HG03439 (cell line): Measurements from ENCODE around the gene ELOF1.
"Not testable (repeated sequence)": the region's sequence is repeated elsewhere in the genome, so short reads cannot be mapped to it uniquely, and the experiment has no call there.

ENCODE experiments used
- ATAC-seq: cut with Tn5 transposase; IDR thresholded peaks from one replicate; pipeline ENCODE4 v1.9.1; 2021; ENCODE audit warnings: mild to moderate bottlenecking, moderate library complexity; ENCODE audit not compliant: unreplicated experiment

Gene ELOF1

DNA sequence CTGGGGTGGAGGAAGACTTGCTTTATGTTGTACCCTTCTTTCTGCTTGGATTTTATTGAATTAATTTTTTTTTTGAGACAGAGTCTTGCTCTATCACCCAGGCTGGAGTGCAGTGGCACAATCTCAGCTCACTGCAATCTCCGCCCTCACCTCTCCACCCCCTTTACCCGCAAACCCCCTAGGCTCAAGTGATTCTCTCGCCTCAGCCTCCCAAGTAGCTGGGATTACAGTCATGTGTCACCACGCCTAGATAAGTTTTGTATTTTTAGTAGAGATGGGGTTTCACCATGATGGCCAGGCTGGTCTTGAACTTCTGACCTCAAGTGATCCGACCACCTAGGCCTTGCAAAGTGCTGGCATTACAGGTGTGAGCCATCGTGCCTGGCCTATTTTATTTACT, 14.3 kb upstream of the ELOF1 start:
- ATAC-seq: not testable (repeated sequence)

DNA sequence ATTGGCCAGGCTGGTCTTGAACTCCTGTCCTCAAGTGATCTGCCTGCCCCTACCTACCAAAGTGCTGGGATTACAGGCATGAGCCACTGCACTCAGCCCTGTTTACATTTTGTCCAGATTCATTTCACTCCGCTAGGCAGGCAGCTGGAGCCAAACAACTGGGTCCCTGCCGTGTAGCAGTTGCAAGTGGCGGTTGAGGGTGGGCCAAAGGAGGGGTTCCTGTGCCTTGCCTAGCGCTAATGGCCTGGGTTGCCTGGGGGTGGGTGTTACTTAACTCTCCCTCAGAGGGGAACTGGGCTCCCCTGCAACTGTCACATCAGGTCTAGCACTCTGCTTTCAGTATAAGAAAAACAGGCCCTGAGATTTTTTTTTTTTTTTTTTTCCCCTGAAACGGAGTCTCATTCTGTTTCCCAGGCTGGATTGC, 11.0 kb upstream of the ELOF1 start:
- ATAC-seq: no peak

DNA sequence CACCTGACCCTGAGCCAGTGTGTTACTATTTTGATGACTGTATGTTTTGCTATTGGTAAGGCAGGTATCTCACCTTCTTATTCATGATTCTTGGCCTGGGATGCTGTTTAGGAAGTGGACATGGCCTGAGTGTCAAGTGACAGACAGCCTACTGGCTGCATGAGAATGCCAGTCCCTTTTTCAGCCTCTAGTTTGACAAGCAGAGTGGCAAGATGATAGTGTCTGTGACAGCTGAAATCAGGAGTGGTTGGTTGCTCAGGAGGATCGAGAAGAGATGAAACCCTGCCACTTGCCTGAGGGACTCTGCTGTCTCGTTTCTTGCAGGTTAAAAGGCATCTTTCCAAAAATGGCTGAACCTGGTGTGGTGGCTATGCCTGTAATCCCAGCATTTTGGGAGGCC, 7.1 kb upstream of the ELOF1 start:
- ATAC-seq: no peak

DNA sequence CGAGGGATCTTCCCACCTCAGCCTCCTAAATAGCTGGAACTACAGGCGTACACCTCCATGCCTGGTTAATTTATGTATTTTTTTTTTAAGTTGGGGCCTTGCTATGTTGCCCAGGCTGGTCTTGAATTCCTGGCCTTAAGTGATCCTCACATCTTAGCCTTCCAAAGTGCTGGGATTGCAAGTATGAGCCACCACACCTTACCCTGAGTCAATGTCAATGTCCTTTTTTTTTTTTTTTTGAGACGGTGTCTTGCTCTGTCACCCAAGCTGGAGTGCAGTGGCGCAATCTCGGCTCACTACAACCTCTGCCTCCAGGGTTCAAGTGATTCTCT, 6.6 kb upstream of the ELOF1 start:
- not testable (repeated sequence) for ATAC-seq

DNA sequence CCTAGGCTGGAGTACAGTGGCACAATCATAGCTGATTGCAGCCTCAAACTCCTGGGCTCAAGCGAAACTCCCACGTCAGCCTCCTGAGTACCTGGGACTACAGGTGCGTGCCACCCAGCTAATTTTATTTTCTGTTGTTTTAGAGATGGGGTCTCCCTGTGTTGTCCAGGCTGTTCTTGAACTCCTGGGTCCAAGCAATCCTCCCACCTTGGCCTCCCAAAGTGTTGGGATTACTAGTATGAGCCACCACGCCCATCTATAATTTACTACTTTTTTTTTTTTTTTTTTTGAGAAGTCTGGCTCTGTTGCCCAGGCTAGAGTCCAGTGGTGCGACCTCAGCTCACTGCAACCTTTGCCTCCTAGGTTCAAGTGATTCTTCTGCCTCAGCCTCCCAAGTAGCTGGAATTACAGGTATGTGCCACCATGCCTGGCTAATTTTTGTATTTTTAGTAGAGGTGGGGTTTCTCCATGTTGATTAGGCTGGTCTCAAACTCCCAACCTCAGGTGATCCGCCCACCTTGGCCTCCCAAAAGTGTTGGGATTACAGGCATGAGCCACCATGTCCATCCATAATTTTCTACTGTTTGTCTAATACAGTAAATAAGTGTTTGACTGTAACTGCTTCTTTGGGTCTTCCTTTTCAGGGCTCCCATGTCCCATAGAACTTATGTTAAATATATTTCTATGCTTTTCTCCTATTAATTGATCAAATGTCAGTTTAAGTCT, 5.2 kb upstream of the ELOF1 start:
- ATAC-seq: not testable (repeated sequence)

DNA sequence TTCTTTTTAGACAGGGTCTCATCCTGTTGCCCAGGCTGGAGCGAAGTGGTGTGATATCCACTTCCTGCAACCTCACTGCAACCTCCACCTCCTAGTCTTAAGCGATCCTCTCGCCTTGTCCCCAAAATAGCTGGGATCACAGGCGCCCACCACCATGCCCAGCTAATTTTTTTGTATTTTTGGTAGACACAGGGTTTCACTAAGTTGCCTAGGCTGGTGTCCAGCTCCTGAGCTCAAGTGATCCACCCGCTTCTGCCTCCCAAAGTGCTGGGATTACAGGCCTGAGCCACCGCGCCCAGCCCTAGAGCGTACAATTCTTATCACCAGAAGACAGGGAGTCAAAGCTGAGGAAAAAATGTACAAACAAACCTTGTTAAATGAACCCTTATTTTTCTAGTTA, 4.5 kb upstream of the ELOF1 start:
- no peak for ATAC-seq

DNA sequence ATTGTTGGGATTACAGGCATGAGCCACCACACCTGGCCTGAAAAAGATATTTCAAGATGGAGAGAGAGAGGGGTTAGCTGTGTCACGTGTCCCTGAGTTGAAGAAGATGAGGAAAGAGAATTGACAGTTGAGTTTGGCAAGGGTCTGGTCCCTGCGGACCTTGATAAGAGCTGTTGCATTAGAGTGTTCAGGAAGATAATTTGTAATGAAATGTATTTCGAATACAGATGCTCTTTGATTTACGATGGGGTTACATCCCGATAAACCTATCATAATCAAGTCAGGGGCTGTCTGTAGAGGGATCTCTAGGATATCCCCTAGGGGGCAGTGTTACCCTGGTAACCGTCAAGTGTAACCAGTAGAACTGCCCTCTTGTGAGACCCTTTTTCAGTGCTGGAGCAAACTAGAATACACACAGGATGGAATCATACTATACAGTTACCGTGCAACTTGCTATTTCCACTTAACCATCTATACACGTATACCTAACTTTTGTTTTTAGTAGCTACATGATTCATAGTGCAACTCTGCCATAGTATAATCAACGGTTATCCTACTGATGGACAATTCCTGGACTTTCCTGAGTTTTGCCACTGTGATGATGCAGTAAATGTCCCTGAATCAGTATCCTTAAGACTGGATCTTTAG, 1.5 kb upstream of the ELOF1 start:
- ATAC-seq: no peak

DNA sequence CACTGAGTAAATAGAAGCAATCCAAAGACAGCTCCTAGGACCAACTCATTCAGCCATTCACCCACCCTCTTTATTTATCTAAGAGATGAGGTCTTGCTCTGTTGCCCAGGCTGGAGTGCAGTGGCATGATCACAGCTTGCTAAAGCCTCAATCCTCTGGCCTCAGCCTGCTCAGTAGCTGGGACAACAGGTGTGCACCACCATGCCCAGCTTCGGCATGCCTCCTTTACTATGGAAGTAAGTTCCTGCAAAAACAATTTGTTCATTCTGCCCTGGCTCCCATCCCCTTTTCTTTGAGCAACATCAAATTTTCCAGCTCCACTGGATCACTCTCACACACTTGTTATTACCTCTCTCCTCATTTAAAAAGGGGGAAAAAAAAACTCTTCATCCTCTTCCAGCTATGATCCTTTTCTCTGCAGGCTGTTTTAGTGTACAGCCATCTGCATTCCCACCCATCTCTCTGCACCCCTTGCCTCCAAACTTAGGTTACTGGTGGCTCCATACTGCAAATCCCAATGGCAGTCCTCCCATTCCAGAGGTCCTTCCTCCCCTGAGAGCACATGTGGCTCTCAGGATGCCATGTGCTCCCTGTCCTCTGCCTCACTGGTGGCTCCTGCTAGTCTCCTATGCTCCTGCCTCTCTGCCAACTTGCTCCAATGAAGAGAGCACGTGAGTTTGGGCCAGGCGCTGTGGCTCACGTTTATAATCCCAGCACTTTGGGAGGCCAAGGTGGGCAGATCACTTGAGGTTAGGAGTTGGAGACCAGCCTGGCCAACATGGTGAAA, 2.2 kb downstream of the ELOF1 start:
- ATAC-seq: no peak

DNA sequence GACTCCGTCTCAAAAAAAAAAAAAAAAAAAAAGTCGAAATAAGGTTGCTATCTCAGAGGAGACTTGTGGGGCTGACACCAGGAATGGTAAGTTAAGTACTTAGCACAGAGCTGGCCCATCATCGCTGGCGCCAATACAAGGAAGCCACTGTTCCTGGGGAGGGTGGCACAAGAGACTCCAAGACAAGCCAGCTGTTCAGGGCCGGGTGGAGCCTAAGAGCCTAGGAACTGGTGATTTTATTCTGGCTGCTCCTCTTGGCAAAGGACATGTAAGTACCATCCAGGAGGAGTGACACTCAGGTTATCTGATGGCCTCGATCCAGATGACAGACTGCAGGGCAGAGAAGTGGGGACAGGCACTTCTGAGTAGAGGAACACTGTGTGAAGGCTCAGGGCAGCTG, 3.8 kb downstream of the ELOF1 start:
- ATAC-seq: no peak

DNA sequence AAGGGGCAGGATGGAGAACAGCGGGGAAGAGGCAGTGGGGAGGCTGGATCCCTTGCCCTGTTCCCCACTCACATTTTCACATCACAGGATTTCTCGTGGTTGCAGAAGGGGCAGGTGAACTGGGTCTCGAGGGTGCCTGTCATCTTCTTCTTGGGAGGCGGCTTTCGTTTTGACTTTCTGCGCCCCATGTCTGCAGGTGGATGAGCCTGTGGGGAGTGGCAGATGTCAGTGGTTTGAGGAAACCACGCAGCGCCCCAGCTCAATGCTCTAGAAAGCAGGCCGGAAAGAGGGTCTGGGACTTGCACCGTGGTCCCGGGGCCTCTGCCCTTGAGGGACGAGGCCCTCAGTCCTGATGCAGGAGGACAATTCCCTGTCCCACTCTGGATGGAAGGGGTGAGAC, 4.9 kb downstream of the ELOF1 start:
- ATAC-seq: no peak

DNA sequence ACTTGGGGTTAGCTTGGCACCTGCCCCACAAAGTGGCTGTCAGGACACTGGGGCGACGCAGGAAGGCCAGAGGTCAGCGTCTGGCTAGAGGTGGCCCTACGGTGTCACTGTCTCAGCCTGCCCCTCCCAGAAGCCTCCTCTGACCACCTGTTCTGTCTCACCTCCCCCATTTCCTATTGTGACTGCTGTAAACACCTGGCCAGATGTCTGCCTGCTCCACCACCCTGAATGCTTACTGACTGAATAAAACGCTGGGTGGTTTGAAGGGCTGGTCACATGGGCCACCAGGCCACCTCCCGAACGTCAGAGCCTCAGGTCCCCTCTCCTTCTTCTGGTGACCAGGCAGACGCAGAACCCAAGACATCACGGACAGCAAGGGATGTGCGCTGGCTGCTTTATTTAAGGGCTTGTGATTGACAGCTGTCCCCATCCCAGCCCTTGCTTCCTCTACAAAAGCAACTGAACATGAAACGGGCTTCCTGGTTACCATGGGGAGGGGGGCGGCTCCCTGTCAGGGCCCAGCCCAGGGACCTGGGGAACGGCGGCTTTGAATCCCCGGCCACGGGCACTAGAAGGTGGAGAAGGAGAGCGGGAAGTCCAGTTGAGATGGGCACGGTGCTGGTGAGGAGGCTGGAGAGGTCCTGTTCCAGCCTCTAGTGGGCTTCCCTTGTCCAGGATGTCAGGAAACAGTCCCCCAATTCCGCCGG, 6.2 kb downstream of the ELOF1 start:
- ATAC-seq: no peak

DNA sequence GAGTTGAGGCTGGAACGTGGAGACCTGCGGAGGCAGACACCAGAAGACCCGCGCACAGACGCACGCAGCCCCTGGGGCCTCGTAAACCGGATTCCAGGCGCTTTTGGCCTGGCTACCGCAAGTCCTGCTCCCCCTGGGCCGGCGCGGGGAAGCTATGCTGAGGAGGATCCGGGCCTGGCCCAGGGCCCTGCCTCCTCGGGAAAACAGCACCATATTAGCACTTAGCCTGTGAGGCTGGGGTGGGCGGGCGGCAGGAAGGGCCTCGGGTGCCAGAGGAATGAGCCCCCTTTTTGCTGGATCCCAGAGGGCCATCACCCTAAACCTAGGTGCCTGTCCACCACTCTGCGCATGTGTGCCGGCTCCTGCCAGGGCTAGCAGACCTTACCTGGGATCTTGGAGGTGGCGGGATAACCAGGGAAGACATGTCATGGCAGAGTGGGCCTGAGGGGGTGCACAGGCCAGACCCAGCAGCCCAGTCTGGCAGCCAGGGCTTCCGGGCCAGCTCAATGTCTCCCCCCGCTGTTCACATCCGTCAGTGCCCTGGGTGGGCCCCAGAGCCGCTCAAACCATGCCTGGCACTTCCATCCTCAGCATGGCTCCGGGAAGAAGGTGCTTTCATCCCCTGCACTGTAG, 7.3 kb downstream of the ELOF1 start:
- ATAC-seq: no peak

DNA sequence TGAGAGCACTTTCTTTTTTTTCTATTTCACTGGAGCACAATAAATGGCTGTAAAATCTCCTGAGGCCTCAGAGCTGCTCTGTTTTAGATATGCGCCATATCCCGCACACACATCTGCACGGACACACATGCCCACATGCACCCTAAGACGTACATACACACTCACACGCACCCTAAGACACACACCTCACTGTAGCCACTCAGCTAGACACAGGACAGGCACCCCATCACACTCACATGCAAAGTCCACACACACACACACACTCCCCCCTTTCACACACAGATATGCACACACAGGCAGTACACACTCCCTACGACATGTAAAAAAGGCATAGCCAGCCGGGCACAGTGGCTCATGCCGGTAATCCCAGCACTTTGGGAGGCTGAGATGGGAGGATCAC, 8.8 kb downstream of the ELOF1 start:
- ATAC-seq: no peak

DNA sequence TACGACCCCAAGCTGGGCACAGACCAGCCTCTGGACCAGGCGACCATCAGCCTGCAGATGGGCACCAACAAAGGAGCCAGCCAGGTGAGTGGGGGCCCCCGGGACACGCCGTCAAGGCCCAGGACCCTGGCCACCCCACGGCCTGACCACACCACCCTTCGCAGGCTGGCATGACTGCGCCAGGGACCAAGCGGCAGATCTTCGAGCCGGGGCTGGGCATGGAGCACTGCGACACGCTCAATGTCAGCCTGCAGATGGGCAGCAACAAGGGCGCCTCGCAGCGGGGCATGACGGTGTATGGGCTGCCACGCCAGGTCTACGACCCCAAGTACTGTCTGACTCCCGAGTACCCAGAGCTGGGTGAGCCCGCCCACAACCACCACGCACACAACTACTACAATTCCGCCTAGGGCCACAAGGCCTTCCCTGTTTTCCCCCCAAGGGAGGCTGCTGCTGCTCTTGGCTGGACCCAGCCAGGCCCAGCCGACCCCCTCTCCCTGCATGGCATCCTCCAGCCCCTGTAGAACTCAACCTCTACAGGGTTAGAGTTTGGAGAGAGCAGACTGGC, 9.6 kb downstream of the ELOF1 start:
- ATAC-seq: no peak

DNA sequence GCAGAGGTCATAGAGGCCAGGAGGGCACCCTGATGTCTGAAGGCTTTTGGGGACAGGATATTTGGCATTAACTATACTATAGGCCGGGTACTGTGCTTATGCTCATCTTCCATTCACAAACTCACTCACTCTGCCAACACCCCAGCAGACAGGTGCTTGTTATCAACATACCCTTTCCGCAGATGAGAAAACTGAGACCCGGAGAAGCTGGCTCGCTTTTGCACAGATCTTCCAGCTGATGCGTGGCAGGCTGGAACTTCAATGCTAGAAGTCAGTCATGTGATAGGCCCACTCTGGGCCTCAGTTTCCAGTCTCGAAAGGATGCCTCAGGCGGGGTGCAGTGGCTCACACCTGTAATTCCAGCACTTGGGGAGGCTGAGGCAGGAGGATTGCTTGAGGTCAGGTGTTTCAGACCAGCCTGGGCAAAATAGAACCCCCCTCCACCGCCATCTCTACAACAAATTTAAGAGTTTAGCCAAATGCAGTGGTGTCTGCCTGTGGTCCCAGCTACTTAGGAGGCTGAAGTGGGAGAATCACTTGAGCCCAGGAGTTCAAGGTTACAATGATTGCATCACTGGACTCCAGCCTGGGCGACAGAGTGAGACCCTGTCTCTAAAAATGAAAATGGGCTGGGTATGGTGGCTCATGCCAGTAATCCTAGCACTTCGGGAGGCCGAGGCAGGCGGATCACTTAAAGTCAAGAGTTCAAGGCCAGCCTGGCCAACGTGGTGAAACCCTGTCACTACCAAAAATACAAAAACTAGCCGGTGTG, 10.9 kb downstream of the ELOF1 start:
- no peak for ATAC-seq

DNA sequence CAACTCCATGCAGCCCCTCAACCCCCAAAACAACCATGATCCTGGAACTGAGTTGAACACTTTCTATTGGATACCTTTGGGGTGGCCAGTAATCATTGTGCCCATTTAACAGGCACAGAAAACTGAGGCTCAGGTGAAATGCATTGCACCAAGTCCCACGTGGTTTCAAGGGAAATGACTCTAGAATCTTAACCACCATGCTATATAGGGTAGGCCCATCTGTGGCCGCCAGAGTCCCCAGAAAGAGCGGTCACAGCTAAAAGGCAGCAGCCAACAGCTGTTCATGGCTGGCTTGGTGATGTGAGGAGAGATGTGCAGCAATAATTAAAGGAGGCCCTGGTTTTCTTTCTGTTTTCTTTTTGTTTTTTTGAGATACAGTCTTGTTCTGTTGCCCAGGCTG, 17.8 kb downstream of the ELOF1 start:
- ATAC-seq: no peak

DNA sequence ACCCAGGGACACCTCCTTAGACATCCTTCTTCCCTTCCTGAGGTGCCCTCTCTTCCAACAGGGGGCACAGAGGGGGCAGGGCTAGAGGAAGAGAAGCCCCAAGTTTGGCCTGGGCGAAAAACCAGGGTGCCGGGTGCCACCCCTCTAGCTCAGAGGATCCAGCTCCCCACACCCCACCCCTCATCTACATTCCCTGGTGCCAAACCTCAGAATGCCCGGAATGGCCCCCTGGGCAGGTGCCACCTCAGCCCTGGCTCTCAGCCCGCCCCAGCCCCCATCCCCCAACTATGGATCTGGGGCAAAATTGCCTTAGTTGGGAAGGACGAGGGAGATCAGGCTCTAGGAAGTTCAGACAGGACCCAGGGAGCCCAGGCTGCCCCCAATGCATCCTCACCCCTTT, 18.4 kb downstream of the ELOF1 start:
- no peak for ATAC-seq

DNA sequence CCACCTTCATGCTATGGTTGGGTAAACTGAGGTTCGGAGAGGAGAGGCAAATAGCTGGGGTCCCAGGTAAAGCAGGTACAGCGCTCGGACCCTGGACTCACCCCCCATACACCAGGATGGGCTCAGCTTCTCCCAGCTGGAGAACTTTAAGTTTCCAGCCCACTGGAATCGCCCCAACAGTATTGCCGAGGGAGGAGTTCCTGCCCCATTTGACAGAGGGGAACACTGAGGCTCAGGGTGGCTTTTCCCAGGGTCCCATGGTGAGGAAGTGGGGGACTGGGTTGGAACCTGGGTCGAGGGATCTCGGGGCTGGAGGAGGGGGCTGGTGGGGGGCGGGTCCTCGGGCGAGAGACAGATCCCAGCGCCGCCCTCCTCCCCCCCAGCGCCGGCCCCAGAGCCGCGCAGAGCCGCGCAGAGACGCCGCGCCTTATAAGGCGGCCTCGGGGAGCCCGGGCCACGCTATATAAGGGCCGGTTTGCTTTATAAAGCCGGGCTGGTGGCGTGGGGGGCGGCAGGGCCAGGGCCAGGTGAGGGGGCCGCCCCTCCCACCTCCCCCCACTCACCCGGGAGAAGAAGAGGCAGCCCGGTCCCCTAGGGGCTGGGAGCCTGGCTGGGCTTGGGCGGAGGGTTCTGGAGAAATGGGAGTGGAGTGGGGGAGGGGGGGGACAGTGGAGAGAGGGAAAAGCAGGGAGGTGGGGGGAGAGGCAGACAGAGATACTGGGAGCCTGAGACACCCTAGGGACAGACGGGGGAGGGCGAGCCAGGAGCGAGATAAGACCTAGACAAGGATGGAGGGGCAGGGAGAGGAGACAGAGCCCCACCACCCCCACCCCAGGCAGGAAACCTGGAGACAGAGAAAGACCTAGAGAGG, 19.3 kb downstream of the ELOF1 start:
- no peak for ATAC-seq
